DND-41 (cell line): Measurements from ENCODE around the gene AUTS2.
A peak's percentile ranks its signal among the peaks of the same experiment; 100 is the strongest.

Experiments used
- ATAC-seq: fragments of 200-7000 bp; cut with Tn5 transposase; 3 replicates; pipeline ENCODE4 v1.9.1; 2021; ENCODE audit warnings: low read depth; ENCODE audit not compliant: insufficient read depth
- DNase-seq: peaks from one replicate; pipeline ENCODE4 v3.0.0-alpha.2; 2020
- H2AFZ ChIP-seq: 2 replicates; pipeline ENCODE4 v1.6.0; 2012; ENCODE audit warnings: low read depth, low read length
- H3K27ac ChIP-seq: 2 replicates; pipeline ENCODE4 v1.5.1; 2012; ENCODE audit warnings: low read length, inconsistent platforms
- H3K27me3 ChIP-seq: fragments of 200-600 bp; sonication (generic); 2 replicates; pipeline ENCODE4 v1.6.0; 2012; ENCODE audit warnings: low read length, mild to moderate bottlenecking, inconsistent platforms; ENCODE audit not compliant: insufficient read depth, poor library complexity
- H3K36me3 ChIP-seq: 2 replicates; pipeline ENCODE4 v1.5.1; 2012; ENCODE audit warnings: low read length, inconsistent platforms; ENCODE audit not compliant: insufficient read depth
- H3K4me1 ChIP-seq: 2 replicates; pipeline ENCODE4 v1.5.1; 2012; ENCODE audit warnings: mild to moderate bottlenecking, low read length; ENCODE audit not compliant: insufficient read depth
- H3K4me2 ChIP-seq: 2 replicates; pipeline ENCODE4 v1.6.0; 2012; ENCODE audit warnings: mild to moderate bottlenecking, moderate library complexity, low read length, inconsistent platforms; ENCODE audit not compliant: insufficient read depth
- H3K4me3 ChIP-seq, 2 experiments: fragments of 200-600 bp in 1 of 2; shearing (Covaris generic) in 1 of 2; 2 replicates each; pipeline ENCODE4 v1.5.1; 2012 to 2016; ENCODE audit warnings: inconsistent platforms in 2 of 2, low read length in 2 of 2, mild to moderate bottlenecking in 2 of 2, low read depth in 1 of 2, moderate library complexity in 1 of 2
- H3K79me2 ChIP-seq: 2 replicates; pipeline ENCODE4 v1.6.0; 2012; ENCODE audit warnings: low read length, inconsistent platforms; ENCODE audit not compliant: insufficient read depth
- H3K9ac ChIP-seq: 2 replicates; pipeline ENCODE4 v1.6.0; 2012; ENCODE audit warnings: low read depth, mild to moderate bottlenecking, inconsistent platforms, low read length, moderate library complexity
- H3K9me3 ChIP-seq: 2 replicates; pipeline ENCODE4 v1.5.1; 2012; ENCODE audit warnings: low read length, moderate library complexity, mild to moderate bottlenecking, inconsistent platforms; ENCODE audit not compliant: insufficient read depth, severe bottlenecking
- H4K20me1 ChIP-seq: 2 replicates; pipeline ENCODE4 v1.6.0; 2012; ENCODE audit warnings: low read length; ENCODE audit not compliant: insufficient read depth
- CTCF ChIP-seq: IDR thresholded peaks from 2 replicates; pipeline ENCODE4 v1.5.1; 2012; ENCODE audit warnings: borderline replicate concordance, low read length, moderate library complexity, mild to moderate bottlenecking; ENCODE audit not compliant: poor library complexity, severe bottlenecking; ENCODE audit errors: extremely low read depth
- EZH2 ChIP-seq: IDR thresholded peaks from 3 replicates; pipeline ENCODE4 v1.6.1; 2012; ENCODE audit warnings: borderline replicate concordance, low read depth, mild to moderate bottlenecking, moderate library complexity, low read length, inconsistent platforms; ENCODE audit not compliant: severe bottlenecking

AUTS2 gene

GRCh38 chr7:70466725-70467364 lies 868.6 kb downstream of the AUTS2 start:
- Histone ChIP-seq H4K20me1 (no peaks in the 10 kb centered on the region), H3K27ac (no peak overlapping the region), H3K9ac (no peak overlapping the region), H3K4me2 (no peak overlapping the region), H3K9me3 (no peaks in the 10 kb centered on the region), H3K27me3 (no peaks in the 10 kb centered on the region), H3K36me3 (no peaks in the 10 kb centered on the region), H2AFZ (no peak overlapping the region), H3K4me3 (no peak overlapping the region), H3K79me2 (no peaks in the 10 kb centered on the region), H3K4me1 (no peaks in the 10 kb centered on the region)
- peak; percentile 29; the same call in 1 of the 3 replicates for ATAC-seq
- no peak for DNase-seq
- no peak for TF ChIP-seq EZH2
- TF ChIP-seq CTCF = no peak

- TF ChIP-seq CTCF = no peak
- no peak for TF ChIP-seq EZH2
- Histone ChIP-seq H4K20me1 (no peaks in the 10 kb centered on the region), H3K9ac (no peak overlapping the region), H3K79me2 (no peaks in the 10 kb centered on the region), H3K4me3 (no peak overlapping the region), H2AFZ (no peak overlapping the region), H3K9me3 (no peaks in the 10 kb centered on the region), H3K27me3 (no peaks in the 10 kb centered on the region), H3K36me3 (no peaks in the 10 kb centered on the region), H3K27ac (no peak overlapping the region), H3K4me2 (no peak overlapping the region), H3K4me1 (no peaks in the 10 kb centered on the region)
- ATAC-seq (no peak), DNase-seq (no peak)
Measured at GRCh38 chr7:70470746-70471145, 872.5 kb downstream of the AUTS2 start.

- no peaks in the 10 kb centered on the region for H3K36me3 ChIP-seq
- no peak overlapping the region for H3K27ac ChIP-seq
- H3K4me1 ChIP-seq = no peaks in the 10 kb centered on the region
- no peak overlapping the region for H3K9ac ChIP-seq
- no peaks in the 10 kb centered on the region for H4K20me1 ChIP-seq
- no peaks in the 10 kb centered on the region for H3K27me3 ChIP-seq
- no peaks in the 10 kb centered on the region for H3K79me2 ChIP-seq
- no peaks in the 10 kb centered on the region for H3K9me3 ChIP-seq
- no peak overlapping the region for H3K4me3 ChIP-seq
- ATAC-seq (no peak), DNase-seq (no peak)
- no peak for TF ChIP-seq EZH2
- no peak for TF ChIP-seq CTCF
- no peak overlapping the region for H3K4me2 ChIP-seq
- no peak overlapping the region for H2AFZ ChIP-seq
Measured at GRCh38 chr7:70472601-70473237, 874.4 kb downstream of the AUTS2 start.
